NCI-H2107 treated with DMSO at 0.1 percent for 48 hours (cell line): ENCODE data around the gene MAN2C1.
"Not testable (repeated sequence)": the region's sequence is repeated elsewhere in the genome, so short reads cannot be mapped to it uniquely, and the experiment has no call there.

Experiments
- DNase-seq: peaks from one replicate; lab custom pipeline; 2025; ENCODE audit not compliant: unreplicated experiment; lab: John Stamatoyannopoulos, UW

MAN2C1 gene

DNA sequence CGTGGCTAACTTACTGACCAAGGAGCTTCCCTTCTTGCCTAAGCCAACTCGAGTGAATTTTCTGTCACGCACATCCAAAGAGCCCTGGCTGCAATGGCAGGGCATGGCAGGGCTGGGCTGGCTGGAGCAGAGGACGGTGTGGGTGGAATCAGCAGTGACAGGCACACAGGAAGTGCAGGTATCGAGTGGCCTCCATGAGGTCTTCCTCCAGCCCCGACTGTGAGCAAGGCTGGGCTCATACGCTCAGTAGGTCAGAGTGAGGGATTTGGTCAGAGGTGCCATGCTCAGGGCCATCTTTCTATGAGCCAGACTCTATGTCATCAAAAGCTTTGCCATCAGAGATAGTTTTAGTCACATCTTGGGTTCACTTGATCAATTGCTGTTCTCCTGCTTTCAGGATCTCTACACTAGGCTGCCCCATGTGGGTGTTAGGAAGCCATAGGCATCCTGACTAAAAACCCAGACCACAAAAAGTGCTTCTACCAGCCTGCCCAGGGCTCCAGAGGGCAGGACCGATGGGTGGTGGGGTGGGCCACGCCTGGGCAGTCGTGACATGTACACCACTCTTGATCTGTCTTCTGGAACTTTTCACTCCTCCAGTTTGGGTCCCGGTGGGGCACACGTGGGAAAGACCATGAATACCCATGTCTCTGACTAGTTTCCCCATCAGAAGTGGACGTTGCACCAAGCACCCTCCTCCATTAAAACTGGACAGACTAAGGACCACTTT is 55.1 kb downstream of the MAN2C1 start:
- DNase-seq: no peak

DNA sequence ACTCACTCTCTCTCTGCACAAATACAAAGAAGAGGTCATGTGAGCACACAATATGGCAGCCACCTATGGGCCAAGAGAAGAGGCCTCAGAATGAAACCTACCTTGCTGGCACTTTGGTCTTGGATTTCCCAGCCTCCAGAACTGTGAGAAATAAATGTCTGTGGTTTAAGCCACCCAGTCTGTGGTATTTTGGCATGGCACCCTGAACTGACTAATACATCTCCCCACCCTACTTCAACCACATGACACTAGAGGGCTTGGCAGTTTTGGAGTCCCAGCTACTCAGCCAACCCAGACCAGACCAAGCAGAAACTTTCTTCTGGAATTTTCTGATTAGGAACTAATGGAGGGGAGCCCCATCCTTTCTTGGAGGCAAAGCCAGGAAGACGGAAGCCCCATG is 55.9 kb downstream of the MAN2C1 start:
- not testable (repeated sequence) for DNase-seq

DNA sequence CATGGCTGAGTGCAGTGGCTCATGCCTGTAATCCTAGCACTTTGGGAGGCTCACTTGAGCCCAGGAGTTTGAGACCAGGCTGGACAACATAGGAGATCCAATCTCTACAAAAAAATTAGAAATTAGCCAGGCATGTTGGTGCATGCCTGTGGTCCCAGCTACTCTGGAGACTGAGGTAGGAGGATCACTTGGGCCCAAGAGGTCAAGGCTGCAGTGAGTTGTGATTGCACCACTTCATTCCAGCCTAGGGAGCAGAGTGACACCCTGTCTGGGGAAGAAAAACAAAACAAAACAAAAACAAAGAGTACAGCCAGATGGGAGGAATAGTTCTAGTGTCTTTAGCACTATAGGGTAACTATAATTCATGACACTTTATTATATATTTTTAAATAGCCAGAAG is 58.7 kb downstream of the MAN2C1 start:
- DNase-seq: no peak

DNA sequence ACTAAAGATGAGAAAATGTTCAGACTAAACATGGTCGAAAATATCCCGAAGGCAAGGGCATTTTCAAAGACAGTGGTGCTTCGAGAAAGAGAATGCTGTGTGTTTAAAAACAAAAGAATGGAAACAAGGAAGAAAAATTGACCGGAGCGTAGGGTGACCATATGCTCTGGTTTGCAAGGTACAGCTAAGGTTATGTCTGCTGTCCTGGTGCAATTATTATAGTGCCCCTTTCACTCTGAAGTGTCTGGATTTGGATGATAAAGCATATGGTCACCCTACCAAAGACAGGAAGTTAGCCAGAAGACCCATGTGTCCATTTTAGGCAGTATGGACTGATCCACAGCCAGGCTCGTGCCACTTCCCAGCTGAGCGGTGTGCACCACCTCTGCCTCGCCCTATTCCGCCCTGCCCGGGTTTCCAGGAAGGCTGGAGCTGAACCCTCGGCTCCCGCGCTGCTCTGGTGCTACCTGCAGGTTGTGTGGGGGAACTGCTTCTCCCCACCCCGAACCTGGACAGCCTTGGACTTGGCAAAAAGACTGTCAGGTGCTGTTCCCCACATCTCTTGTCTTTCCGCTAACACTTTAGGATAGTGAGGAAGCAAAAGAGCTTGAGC is 60.5 kb downstream of the MAN2C1 start:
- peak; percentile 30 for DNase-seq

DNA sequence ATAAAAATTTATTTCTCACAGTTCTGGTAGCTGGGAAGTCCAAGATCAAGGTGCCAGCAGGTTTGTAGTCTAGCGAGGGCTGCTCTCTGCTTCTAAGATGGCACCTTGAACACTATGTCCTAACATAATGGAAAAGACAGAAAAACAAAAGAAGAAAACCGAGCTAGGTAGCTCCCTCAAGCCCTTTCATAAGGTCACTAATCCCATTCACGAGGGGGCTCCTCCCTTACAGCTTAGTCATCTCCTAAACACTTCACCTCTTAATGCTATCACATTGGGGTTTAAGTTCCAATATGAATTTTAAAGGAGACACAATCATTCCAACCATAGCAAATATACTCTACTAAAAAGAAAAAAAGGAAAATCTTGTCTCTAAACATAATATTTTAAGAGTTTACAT is 62.2 kb downstream of the MAN2C1 start:
- DNase-seq: no peak
